HUDEP-2 (cell line): ENCODE data around the gene HTR7.
"Not testable (repeated sequence)": the region's sequence is repeated elsewhere in the genome, so short reads cannot be mapped to it uniquely, and the experiment has no call there.

Experiments used
- DNase-seq, 76 experiments: peaks; one replicate each; lab custom pipeline; 2025; ENCODE audit not compliant: unreplicated experiment in 76 of 76; lab: John Stamatoyannopoulos, UW

The HTR7 gene

GRCh38 chr10:90859321-90859751 lies 1.5 kb upstream of the HTR7 start:
- no peak for DNase-seq

GRCh38 chr10:90858461-90858968 lies 676 bp upstream of the HTR7 start:
- DNase-seq = no peak

- no peak for DNase-seq
Measured at GRCh38 chr10:90856964-90857634, 740 bp downstream of the HTR7 start.

GRCh38 chr10:90856261-90856660 lies 1.6 kb downstream of the HTR7 start:
- DNase-seq = no peak

GRCh38 chr10:90855126-90855525 lies 2.7 kb downstream of the HTR7 start:
- no peak for DNase-seq

- DNase-seq = no peak
Measured at GRCh38 chr10:90849956-90850749, 7.7 kb downstream of the HTR7 start.

GRCh38 chr10:90847436-90847835 lies 10.4 kb downstream of the HTR7 start:
- peak in 3 of 76 experiments; percentile 1 to 7 (median 5) for DNase-seq

GRCh38 chr10:90846746-90847145 lies 11.1 kb downstream of the HTR7 start:
- DNase-seq = no peak

GRCh38 chr10:90845726-90846125 lies 12.1 kb downstream of the HTR7 start:
- DNase-seq = no peak

- DNase-seq = no peak
Measured at GRCh38 chr10:90842725-90843124, 15.1 kb downstream of the HTR7 start.

- no peak for DNase-seq
Measured at GRCh38 chr10:90837486-90837885, 20.4 kb downstream of the HTR7 start.

- DNase-seq = no peak
Measured at GRCh38 chr10:90834326-90834725, 23.5 kb downstream of the HTR7 start.

GRCh38 chr10:90832111-90832510 lies 25.7 kb downstream of the HTR7 start:
- no peak for DNase-seq

- no peak for DNase-seq
Measured at GRCh38 chr10:90822508-90822907, 35.3 kb downstream of the HTR7 start.

GRCh38 chr10:90821864-90822263 lies 36.0 kb downstream of the HTR7 start:
- DNase-seq = not testable (repeated sequence)

GRCh38 chr10:90819911-90820310 lies 37.9 kb downstream of the HTR7 start:
- no peak for DNase-seq

- DNase-seq = no peak
Measured at GRCh38 chr10:90818736-90819135, 39.1 kb downstream of the HTR7 start.

- no peak for DNase-seq
Measured at GRCh38 chr10:90817128-90817889, 40.5 kb downstream of the HTR7 start.

GRCh38 chr10:90816466-90816865 lies 41.4 kb downstream of the HTR7 start:
- DNase-seq = no peak

GRCh38 chr10:90813594-90814365 lies 44.1 kb downstream of the HTR7 start:
- DNase-seq = no peak
